Measurements from ENCODE around the gene PHYKPL. TPM values are rescaled to one million over a fixed set of nuclear protein-coding genes. Genes with fewer than 3 reads are reported as not detected.

The PHYKPL gene
- total and polyA plus RNA-seq, 8 donors: 71.9 to 155 (median 133) TPM

GRCh38 chr5:178279723-178280438 lies 47.3 kb upstream of the PHYKPL start:
- peaks cover 0 to 8% of the 10 kb centered on the region in 2 donors for H3K4me1 ChIP-seq
- TF ChIP-seq, protein P1, sequence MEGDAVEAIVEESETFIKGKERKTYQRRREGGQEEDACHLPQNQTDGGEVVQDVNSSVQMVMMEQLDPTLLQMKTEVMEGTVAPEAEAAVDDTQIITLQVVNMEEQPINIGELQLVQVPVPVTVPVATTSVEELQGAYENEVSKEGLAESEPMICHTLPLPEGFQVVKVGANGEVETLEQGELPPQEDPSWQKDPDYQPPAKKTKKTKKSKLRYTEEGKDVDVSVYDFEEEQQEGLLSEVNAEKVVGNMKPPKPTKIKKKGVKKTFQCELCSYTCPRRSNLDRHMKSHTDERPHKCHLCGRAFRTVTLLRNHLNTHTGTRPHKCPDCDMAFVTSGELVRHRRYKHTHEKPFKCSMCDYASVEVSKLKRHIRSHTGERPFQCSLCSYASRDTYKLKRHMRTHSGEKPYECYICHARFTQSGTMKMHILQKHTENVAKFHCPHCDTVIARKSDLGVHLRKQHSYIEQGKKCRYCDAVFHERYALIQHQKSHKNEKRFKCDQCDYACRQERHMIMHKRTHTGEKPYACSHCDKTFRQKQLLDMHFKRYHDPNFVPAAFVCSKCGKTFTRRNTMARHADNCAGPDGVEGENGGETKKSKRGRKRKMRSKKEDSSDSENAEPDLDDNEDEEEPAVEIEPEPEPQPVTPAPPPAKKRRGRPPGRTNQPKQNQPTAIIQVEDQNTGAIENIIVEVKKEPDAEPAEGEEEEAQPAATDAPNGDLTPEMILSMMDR (IDR thresholded peaks at IDR 0.05): peak; percentile 87 to 90
- intact Hi-C loops (cut with DNase I): loop anchor here in 1 of 2 donors (5.0 to 10.0 kb wide), 2 partner anchors 272 to 305 kb away; no protein-coding TSS in a partner anchor
- DNase-seq: peak; percentile 81 to 97 (median 89)
- no peak overlapping the region for H3K27ac ChIP-seq
- H3K4me3 ChIP-seq: no peak overlapping the region
- peak; percentile 98 for ATAC-seq
- peaks cover 0 to 12% of the 10 kb centered on the region in 2 donors for H3K9me3 ChIP-seq
- peaks cover 0 to 20% of the 10 kb centered on the region in 2 donors for H3K27me3 ChIP-seq
- no peaks in the 10 kb centered on the region for H3K36me3 ChIP-seq

- intact Hi-C loops (cut with DNase I): loop anchor here in 1 of 2 donors (5.0 to 10.0 kb wide), 2 partner anchors 273 to 306 kb away; no protein-coding TSS in a partner anchor
- Histone ChIP-seq H3K9me3 (peaks cover 0 to 9% of the 10 kb centered on the region in 2 donors), H3K4me3 (no peak overlapping the region), H3K36me3 (no peaks in the 10 kb centered on the region), H3K27ac (no peak overlapping the region), H3K4me1 (peaks cover 0 to 8% of the 10 kb centered on the region in 2 donors), H3K27me3 (peaks cover 0 to 20% of the 10 kb centered on the region in 2 donors)
- ATAC-seq (no peak), DNase-seq (peak in 1 of 4 donors; percentile 45)
- TF ChIP-seq, protein P1 (IDR thresholded peaks at IDR 0.05): no peak
Observed at GRCh38 chr5:178279026-178279722, 46.6 kb upstream of the PHYKPL start.

DNA sequence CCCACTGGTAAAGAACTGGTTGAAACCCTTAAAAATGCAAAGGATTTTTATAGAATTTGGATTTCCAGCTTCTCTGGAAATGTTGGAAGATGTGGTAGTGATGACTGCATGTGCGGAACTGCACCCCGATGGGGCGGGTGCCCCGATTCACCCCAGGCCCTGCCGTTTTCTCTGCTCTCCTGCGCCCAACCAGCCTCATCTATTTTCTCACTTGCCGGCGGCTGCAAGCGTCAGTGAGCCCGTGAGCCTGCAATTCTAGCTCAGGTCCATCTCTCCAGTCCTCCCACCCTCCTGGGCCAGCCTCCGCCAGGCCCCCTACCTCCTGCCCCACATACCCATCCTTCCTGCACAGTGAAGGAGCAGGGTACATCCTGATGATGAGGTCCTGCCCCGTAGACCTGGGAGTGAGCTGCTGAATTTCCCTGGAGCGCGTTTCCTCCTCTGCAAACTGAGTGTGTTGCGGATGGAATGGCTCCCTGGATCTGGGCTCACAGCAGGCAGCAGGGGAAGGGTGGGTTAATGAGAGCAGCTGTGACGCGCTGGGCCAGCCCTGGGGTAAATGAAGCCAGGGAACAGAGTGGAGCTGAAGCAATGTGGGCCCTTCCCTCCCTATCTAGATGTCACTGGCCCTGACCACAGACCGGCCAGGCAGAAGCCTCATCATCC lies 45.9 kb upstream of the PHYKPL start:
- Histone ChIP-seq H3K4me1 (peaks cover 0 to 8% of the 10 kb centered on the region in 2 donors), H3K36me3 (no peaks in the 10 kb centered on the region), H3K4me3 (no peak overlapping the region), H3K9me3 (peaks cover 0 to 4% of the 10 kb centered on the region in 2 donors), H3K27me3 (peaks cover 0 to 20% of the 10 kb centered on the region in 2 donors), H3K27ac (no peak overlapping the region)
- ATAC-seq (no peak), DNase-seq (peak in 1 of 4 donors; percentile 58)
- TF ChIP-seq, protein P1 (IDR thresholded peaks at IDR 0.05): no peak
- intact Hi-C loops (cut with DNase I): loop anchor here in 1 of 2 donors (5.0 to 10.0 kb wide), 2 partner anchors 274 to 306 kb away; no protein-coding TSS in a partner anchor

DNA sequence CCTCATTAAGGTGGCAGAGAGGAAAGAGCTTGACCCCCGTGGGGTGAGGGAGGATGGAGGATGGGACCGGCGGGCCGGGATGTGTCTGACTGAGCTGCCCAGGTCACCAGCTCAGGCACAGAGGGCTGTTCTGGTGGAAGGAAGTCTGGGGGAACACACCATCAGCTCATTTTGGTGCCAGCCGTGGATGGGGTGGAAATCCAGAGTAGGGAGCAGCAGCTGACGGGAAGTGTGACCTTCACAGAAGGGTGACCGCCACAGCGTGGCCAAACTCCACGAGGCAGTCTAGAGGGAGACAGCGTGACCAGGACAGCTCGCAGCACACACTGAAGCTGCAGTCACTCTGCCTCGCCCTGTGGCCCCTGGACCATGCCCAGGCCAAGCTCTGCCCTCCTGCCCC lies 45.3 kb upstream of the PHYKPL start:
- no peaks in the 10 kb centered on the region for H3K36me3 ChIP-seq
- peaks cover 0 to 20% of the 10 kb centered on the region in 2 donors for H3K27me3 ChIP-seq
- DNase-seq (peak in 1 of 4 donors; percentile 67), ATAC-seq (no peak)
- TF ChIP-seq, protein P1 (IDR thresholded peaks at IDR 0.05): no peak
- H3K4me1 ChIP-seq: peaks cover 0 to 8% of the 10 kb centered on the region in 2 donors
- no peak overlapping the region for H3K27ac ChIP-seq
- H3K9me3 ChIP-seq: peaks cover 0 to 4% of the 10 kb centered on the region in 2 donors
- intact Hi-C loops (cut with DNase I): loop anchor here in 1 of 2 donors (5.0 to 10.0 kb wide), 2 partner anchors 274 to 307 kb away; no protein-coding TSS in a partner anchor
- no peak overlapping the region for H3K4me3 ChIP-seq
